Measurements from ENCODE around the gene SERPINB6.

DNA sequence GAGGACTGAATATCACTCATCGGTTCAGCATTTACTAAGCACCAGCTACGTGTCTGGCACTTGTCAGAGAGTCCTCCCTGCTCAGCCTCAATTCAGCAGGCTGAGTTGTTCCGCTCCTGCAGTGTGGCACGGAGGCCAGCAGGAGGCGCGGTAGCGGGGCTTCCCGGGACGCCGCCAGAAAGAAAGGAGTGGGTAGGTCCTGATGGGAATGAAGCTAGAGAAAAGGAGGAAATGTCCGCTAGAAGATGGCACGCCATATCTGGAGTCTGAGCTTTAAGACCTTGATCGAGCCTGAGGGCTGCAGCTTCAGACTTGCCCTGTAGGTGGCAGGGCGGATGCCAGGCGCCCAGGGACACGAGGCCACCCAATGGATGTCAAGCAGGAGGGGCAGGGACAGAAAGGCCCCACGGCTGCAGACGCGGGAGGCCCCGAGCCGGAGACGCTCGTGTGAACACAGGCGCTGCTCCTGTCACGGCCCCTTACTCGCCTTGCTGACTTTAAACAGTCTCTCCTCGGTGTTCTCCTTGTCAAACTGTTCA, 18.7 kb downstream of the SERPINB6 start:
- TF ChIP-seq, protein P1, sequence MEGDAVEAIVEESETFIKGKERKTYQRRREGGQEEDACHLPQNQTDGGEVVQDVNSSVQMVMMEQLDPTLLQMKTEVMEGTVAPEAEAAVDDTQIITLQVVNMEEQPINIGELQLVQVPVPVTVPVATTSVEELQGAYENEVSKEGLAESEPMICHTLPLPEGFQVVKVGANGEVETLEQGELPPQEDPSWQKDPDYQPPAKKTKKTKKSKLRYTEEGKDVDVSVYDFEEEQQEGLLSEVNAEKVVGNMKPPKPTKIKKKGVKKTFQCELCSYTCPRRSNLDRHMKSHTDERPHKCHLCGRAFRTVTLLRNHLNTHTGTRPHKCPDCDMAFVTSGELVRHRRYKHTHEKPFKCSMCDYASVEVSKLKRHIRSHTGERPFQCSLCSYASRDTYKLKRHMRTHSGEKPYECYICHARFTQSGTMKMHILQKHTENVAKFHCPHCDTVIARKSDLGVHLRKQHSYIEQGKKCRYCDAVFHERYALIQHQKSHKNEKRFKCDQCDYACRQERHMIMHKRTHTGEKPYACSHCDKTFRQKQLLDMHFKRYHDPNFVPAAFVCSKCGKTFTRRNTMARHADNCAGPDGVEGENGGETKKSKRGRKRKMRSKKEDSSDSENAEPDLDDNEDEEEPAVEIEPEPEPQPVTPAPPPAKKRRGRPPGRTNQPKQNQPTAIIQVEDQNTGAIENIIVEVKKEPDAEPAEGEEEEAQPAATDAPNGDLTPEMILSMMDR (IDR thresholded peaks at IDR 0.05), result peak; percentile 62 to 99 (median 98)
- TF ChIP-seq POLR2A (IDR thresholded peaks at IDR 0.05), result peak in 1 of 2 donors; percentile 30
